GM18909 (cell line): ENCODE data around the gene MED28.

Experiments
- ATAC-seq: cut with Tn5 transposase; IDR thresholded peaks from one replicate; pipeline ENCODE4 v1.9.1; 2021; ENCODE audit warnings: mild to moderate bottlenecking; ENCODE audit not compliant: unreplicated experiment, poor library complexity

MED28 gene

GRCh38 chr4:17613761-17614415 is 553 bp upstream of the MED28 start:
- peak; percentile 54 for ATAC-seq

DNA sequence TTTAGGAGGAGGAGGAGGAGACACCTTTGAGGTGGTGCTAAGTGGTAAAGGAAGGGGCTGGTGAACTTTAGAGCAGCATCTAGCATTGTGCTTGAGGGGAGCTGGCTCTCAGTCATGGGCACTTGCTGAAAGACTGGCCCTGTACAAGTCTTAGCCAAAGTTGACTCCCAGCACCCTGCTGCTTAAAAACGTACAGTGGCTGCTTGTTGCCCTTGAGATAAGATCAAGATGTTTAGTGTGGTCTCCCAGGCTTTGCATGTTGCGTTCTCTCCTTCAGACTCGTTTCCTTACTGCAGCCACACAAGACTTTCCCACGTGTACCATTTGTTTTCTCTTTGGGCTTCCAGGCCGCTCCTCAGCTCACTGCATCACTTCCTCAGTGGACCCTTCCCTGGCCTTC is 1.8 kb downstream of the MED28 start:
- ATAC-seq: no peak

- no peak for ATAC-seq
These were observed 4.5 kb downstream of the MED28 start for GRCh38 chr4:17618926-17619325.

GRCh38 chr4:17619416-17620105 is 5.1 kb downstream of the MED28 start:
- ATAC-seq: no peak

GRCh38 chr4:17623451-17624001 is 9.1 kb downstream of the MED28 start:
- ATAC-seq: no peak

DNA sequence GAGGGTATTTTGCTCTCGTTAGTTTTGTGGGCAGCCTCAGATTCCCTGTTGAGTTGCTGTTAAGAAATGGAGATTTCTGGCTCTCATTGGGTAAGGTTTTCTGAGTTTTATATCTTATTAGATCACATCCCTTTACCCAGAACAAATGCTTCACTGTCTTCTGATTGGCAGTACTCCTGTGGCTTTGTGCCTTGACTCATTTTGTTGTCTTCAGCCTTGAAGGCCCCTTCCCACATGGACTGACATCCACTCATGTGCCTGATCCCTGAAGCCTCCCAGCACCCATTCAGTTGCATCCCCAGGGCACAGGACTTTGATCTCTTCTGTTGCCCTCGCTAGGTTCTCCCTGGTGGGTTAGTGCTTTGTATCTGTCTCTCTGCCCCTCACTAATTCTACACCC is 10.4 kb downstream of the MED28 start:
- ATAC-seq: no peak

GRCh38 chr4:17630228-17630627 is 15.8 kb downstream of the MED28 start:
- no peak for ATAC-seq

- no peak for ATAC-seq
These were observed 19.2 kb downstream of the MED28 start for GRCh38 chr4:17633600-17633999.

DNA sequence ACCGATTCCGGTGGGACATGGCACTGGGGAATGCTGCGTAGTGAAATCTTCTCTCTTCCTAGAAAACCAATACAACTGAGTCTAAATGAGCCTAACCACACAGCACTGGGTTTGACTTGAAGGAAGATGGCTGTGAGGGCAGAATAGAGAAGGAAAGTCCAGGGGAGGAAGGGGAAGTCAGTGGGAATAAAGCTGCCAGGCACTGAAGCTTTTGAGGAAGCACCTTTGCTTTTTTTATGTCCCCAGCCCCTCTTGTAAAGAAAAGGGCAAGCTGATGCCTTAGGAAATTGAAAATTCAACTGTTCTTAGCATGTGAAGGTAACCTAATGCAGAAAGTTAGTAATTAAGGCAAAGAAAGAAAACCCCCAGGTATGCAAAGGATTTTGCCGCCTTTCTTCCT is 20.6 kb downstream of the MED28 start:
- no peak for ATAC-seq

DNA sequence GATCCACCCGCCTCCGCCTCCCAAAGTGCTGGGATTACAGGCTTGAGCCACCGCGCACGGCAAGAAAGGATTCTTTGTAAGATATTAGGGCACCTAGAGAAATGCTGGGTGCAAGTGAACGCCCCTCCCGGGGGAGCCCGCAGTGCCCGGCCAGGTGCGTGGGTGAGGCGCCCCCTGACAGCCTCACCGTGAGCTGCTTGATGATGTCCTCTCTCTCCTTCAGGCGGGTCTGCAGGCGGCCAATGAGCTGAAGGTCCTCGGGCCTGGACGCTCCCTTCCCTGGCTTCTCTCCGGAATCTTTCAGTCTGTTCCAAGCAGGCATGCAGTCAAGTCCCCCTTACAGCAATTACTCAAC is 21.9 kb downstream of the MED28 start:
- ATAC-seq: peak; percentile 14

GRCh38 chr4:17636696-17637622 is 22.5 kb downstream of the MED28 start:
- ATAC-seq: peak; percentile 91

- ATAC-seq: no peak
These were observed 24.7 kb downstream of the MED28 start for GRCh38 chr4:17639136-17639535.

- ATAC-seq: no peak
These were observed 27.9 kb downstream of the MED28 start for GRCh38 chr4:17642398-17642783.

DNA sequence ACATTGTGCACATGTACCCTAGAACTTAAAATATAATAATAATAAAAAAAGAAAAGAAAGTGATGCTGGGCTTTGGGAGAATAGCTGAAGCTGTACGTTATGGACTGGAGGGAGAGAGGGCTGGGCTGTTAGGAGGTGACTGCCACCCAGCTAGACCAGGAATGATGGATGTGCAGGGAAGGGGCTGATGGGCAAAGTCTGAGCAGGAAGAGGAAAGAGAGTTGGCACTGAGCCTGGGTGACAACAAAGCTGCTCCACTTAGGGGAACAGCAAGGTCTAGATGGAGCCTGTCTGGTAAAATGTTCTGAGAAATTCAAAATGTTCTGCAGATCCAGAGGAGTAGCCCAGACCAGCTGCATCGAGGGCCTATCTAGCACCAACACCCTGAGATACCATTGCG is 32.3 kb downstream of the MED28 start:
- ATAC-seq: no peak

DNA sequence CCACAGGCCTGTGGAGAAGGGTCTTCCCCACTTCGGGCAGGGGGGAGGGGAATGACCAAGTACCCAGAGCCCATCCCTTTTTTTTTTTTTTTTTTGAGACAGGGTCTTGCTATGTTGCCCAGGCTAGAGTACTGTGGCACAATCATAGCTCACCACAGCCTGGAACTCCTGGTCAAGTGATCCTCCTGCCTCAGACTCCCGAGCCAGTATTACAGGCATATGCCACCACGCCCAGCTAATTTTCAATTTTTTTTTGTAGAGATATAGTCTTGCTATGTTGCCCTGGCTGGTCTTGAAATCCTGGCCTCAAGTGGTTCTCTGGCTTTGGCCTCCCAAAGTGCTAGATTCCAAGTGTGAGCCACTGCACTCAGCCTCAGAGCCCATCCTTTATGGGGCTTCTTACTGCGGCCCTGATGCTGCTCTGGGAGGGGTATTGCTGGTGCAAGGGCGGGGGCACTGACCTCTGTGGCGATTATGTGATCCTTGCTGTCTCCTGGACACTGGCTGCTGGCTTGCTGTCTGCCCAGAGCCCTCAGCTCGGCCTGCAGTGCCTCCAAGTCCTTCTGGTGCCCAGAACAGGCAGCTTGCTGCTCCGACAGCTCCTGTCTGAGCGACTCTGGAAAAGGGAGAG is 32.9 kb downstream of the MED28 start:
- ATAC-seq: no peak

GRCh38 chr4:17647927-17648326 is 33.5 kb downstream of the MED28 start:
- no peak for ATAC-seq

DNA sequence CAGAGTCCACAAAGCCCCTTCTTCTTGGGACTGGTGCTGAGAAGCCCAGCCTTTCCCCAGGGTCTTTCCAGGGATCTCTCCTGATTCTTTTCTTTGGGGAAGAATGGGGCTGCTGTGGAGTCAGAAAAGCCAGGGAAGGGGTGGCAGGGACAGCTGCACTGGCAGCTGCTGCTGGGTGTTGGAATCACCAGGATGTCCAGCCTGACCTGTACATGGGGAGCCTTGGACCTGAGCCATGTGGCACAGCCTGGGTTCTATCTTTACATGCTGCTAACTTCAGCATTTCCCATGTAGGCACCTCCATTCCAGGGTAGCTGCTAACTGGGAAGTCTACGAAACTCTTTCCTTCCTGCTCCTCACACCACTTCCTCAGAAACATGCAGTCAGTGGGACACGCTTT is 36.0 kb downstream of the MED28 start:
- no peak for ATAC-seq

DNA sequence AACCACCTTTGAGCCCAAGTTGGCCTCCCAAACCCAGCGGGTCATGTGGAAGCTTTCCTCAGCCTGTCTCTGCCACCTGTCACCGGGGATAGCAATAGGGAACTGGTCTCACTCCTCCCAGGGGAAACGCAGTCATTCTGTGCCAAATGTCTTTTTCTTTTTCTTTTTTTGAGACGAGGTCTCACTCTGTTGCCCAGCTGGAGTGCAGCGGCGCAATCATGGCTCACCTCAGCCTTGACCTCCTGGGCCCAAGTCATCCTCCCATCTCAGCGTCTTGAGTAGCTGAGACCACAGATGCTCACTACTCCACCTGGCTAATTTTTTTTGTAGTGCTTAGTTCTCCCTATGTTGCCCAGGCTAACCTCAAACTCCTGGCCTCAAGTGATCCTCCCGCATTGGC is 40.3 kb downstream of the MED28 start:
- no peak for ATAC-seq

- no peak for ATAC-seq
These were observed 42.6 kb downstream of the MED28 start for GRCh38 chr4:17657090-17657489.

- no peak for ATAC-seq
These were observed 43.4 kb downstream of the MED28 start for GRCh38 chr4:17657849-17658248.
